Measurements from ENCODE around the gene CTSZ. TPM values are rescaled to one million over a fixed set of nuclear protein-coding genes. Genes with fewer than 3 reads are reported as not detected.
"Not testable (repeated sequence)": the region's sequence is repeated elsewhere in the genome, so short reads cannot be mapped to it uniquely, and the experiment has no call there.

Gene CTSZ
- total RNA-seq, 2 donors from 2014 or later = 274 to 303 TPM

DNA sequence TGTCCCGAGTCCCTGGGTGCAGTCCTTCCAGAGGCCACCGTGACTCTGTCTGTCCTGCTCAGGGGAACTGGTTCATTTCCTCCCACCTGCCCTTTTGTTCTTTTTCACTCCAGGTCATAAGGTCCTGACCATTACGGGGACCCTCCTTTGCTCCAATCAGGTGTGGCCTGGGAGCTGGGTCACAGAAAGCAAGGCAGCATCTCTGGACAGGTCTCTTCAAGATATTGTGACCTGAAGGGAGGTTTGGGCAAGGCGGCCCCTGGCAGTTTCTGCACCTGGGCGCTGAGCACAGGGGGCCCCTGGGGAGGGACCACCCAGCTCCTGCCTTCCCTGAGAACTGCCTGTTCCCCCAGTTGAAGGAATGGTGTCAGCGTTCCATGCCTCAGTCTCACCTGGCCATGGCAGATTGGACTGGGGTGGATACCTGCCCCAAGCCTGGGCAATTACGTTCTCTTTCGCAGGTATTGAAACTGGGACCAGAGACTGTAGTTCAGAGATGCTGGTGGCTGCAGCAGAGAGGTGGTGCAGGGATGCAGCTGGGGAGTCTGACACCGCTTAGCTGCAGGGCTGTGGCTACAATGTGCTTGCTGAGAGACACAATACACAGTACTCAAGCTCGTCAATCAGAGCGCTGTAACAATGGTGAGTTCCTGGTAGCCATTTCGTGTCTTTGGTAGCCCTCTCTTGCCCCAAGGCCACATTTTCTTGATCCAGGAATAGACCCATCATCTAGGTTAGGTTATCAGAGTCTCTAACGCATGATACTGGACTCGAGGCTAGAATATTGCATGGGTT, 41.6 kb downstream of the CTSZ start:
- TF ChIP-seq, protein P1, sequence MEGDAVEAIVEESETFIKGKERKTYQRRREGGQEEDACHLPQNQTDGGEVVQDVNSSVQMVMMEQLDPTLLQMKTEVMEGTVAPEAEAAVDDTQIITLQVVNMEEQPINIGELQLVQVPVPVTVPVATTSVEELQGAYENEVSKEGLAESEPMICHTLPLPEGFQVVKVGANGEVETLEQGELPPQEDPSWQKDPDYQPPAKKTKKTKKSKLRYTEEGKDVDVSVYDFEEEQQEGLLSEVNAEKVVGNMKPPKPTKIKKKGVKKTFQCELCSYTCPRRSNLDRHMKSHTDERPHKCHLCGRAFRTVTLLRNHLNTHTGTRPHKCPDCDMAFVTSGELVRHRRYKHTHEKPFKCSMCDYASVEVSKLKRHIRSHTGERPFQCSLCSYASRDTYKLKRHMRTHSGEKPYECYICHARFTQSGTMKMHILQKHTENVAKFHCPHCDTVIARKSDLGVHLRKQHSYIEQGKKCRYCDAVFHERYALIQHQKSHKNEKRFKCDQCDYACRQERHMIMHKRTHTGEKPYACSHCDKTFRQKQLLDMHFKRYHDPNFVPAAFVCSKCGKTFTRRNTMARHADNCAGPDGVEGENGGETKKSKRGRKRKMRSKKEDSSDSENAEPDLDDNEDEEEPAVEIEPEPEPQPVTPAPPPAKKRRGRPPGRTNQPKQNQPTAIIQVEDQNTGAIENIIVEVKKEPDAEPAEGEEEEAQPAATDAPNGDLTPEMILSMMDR (IDR thresholded peaks at IDR 0.05) = no peak

DNA sequence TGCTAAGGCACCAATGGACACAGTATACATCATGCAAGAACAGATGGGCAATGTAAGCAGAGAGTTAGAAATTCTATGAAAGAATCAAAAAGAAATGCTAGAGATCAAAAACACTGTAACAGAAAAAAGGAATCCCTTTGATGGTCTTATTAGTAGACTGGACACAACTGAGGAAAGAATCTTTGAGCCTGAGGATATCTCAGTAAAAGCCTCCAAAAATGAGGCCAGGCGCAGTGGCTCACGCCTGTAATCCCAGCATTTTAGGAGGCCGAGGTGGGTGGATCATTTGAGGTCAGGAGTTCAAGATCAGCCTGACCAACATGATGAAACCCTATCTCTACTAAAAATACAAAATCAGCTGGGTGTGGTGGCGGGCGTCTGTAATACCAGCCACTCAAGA, 43.1 kb downstream of the CTSZ start:
- not testable (repeated sequence) for H3K4me3 ChIP-seq; H3K4me1 ChIP-seq; H3K36me3 ChIP-seq; H3K27ac ChIP-seq; H3K27me3 ChIP-seq; DNase-seq; H3K9ac ChIP-seq (ENCODE audit: low read depth in 2 of 2, low read length in 2 of 2); H3K9me3 ChIP-seq
- intact Hi-C loops (cut with DNase I) = loop anchor here (10.0 kb wide), 1 partner anchor 49 kb away; no protein-coding TSS in a partner anchor

More for the DNA sequence above, 41.6 kb downstream of the CTSZ start:
- no peak overlapping the region for H3K4me3 ChIP-seq
- H3K9me3 ChIP-seq = no peaks in the 10 kb centered on the region
- H3K27ac ChIP-seq = no peak overlapping the region
- intact Hi-C loops (cut with DNase I) = loop anchor here (10.0 kb wide), 1 partner anchor 51 kb away; no protein-coding TSS in a partner anchor
- DNase-seq = no peak
- no peaks in the 10 kb centered on the region for H3K36me3 ChIP-seq
- H3K27me3 ChIP-seq = no peaks in the 10 kb centered on the region
- no peak overlapping the region for H3K9ac ChIP-seq (ENCODE audit: low read depth in 2 of 2, low read length in 2 of 2)
- H3K4me1 ChIP-seq = no peaks in the 10 kb centered on the region

DNA sequence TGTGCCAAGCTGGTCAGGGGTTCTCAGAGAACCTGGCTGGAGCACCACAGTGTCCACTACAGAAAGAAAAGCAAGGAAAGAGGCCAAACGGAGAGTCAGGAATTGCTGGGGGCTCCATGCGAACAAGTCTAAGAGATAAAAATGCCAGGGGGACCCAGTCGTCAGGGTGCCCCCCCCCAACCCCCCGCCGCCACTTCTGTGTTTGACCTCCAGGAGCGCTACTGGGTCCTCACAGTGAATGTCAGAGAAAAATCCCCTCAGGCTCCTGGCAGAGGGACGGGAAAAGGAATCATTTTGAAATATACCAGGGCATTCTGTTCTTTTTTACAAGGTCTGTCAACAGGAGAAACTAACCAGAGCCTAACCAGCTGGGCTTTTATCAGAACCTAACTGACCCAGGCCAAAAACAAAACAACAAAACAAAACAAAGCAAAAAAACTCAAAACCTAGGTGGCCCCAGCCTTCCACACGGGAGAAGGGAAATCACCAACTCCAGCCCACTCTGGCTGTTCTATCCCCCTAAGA, 43.9 kb downstream of the CTSZ start:
- H3K36me3 ChIP-seq = no peaks in the 10 kb centered on the region
- no peak overlapping the region for H3K27ac ChIP-seq
- no peak for DNase-seq
- H3K9ac ChIP-seq (ENCODE audit: low read depth in 2 of 2, low read length in 2 of 2) = no peak overlapping the region
- H3K4me3 ChIP-seq = no peak overlapping the region
- H3K9me3 ChIP-seq = no peaks in the 10 kb centered on the region
- TF ChIP-seq, protein P1 (IDR thresholded peaks at IDR 0.05) = no peak
- intact Hi-C loops (cut with DNase I) = loop anchor here (10.0 kb wide), 1 partner anchor 48 kb away; no protein-coding TSS in a partner anchor
- H3K4me1 ChIP-seq = no peaks in the 10 kb centered on the region
- H3K27me3 ChIP-seq = no peaks in the 10 kb centered on the region

DNA sequence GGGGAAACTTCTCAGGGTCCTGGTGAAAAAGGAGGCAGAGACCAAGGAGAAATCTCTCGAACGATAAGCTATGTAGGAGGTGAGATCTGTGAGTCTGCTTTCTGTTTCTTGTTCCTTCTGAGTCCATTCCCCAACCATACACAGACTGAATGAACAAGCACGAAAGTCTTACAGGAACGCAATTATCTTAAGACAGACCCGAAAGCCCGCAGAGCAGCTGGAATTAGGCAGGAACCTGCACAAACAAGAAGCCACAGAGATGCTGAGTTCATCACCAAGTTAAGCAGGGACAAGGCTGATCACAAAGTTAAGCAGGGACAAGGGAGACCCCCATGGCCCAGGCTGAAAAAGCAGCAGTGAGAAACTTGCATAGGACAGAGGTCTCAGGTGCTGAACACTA, 47.4 kb downstream of the CTSZ start:
- no peak for DNase-seq
- no peak overlapping the region for H3K9ac ChIP-seq (ENCODE audit: low read depth in 2 of 2, low read length in 2 of 2)
- TF ChIP-seq, protein P1 (IDR thresholded peaks at IDR 0.05) = no peak
- H3K4me1 ChIP-seq = no peaks in the 10 kb centered on the region
- H3K36me3 ChIP-seq = no peaks in the 10 kb centered on the region
- no peaks in the 10 kb centered on the region for H3K9me3 ChIP-seq
- no peak overlapping the region for H3K27ac ChIP-seq
- H3K27me3 ChIP-seq = no peaks in the 10 kb centered on the region
- intact Hi-C loops (cut with DNase I) = loop anchor here (10.0 kb wide), 1 partner anchor 45 kb away; no protein-coding TSS in a partner anchor
- no peak overlapping the region for H3K4me3 ChIP-seq

DNA sequence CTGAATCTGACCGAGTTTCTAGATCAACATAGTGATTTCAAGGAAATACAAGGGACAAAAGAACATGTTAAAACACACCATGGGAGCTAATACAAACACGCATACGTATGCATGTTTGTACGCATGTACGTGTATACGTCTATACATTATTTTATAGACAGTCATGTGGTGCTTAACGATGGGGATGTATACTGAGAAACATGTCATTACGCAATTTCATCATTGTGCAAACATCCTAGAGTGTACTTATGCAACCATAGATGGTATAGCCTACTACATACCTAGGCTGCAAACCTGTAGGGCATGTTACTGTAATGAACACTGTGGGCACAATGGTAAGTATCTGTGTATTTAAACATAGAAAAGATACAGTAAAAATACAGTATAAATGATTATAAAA, 51.0 kb downstream of the CTSZ start:
- Histone ChIP-seq H3K4me1 (no peaks in the 10 kb centered on the region), H3K36me3 (no peaks in the 10 kb centered on the region), H3K4me3 (no peak overlapping the region), H3K27ac (no peak overlapping the region), H3K9me3 (no peaks in the 10 kb centered on the region), H3K9ac (ENCODE audit: low read depth in 2 of 2, low read length in 2 of 2) (no peak overlapping the region), H3K27me3 (no peaks in the 10 kb centered on the region)
- no peak for DNase-seq
- TF ChIP-seq, protein P1 (IDR thresholded peaks at IDR 0.05) = no peak
- intact Hi-C loops (cut with DNase I) = no loop called here

DNA sequence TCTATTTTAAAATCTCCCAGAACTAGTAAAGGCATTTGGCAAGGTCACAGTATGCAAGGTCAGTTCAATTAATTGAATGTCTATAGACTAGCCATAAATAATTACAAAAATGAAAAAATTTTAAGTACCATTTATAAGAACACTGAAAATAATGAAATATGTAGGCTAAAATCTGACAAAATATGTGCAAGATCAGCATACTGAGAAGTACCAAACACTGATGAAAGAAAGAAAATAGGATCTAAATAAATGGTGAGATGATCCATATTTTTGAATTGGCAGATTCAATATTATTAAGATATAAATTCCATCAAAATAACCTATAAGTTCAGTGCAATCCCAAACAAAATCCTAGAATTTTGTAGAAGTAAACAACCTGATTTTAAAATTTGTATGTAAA, 54.0 kb downstream of the CTSZ start:
- H3K27me3 ChIP-seq = no peaks in the 10 kb centered on the region
- no peaks in the 10 kb centered on the region for H3K36me3 ChIP-seq
- H3K4me1 ChIP-seq = no peaks in the 10 kb centered on the region
- TF ChIP-seq, protein P1 (IDR thresholded peaks at IDR 0.05) = no peak
- intact Hi-C loops (cut with DNase I) = no loop called here
- H3K9ac ChIP-seq (ENCODE audit: low read depth in 2 of 2, low read length in 2 of 2) = no peak overlapping the region
- no peak overlapping the region for H3K27ac ChIP-seq
- H3K4me3 ChIP-seq = no peak overlapping the region
- no peak for DNase-seq
- no peaks in the 10 kb centered on the region for H3K9me3 ChIP-seq
